GM21723 (cell line): ENCODE measurements around the gene TGM6.

Source experiments
- ATAC-seq: cut with Tn5 transposase; IDR thresholded peaks from one replicate; pipeline ENCODE4 v1.9.1; 2021; ENCODE audit warnings: mild to moderate bottlenecking, moderate library complexity; ENCODE audit not compliant: unreplicated experiment

TGM6 gene

GRCh38 chr20:2451939-2452732 is 71.4 kb downstream of the TGM6 start:
- ATAC-seq, result no peak

GRCh38 chr20:2453792-2454191 is 73.1 kb downstream of the TGM6 start:
- no peak for ATAC-seq

GRCh38 chr20:2455771-2456497 is 75.2 kb downstream of the TGM6 start:
- no peak for ATAC-seq

GRCh38 chr20:2458919-2459499 is 78.3 kb downstream of the TGM6 start:
- no peak for ATAC-seq

- ATAC-seq, result no peak
Observed at GRCh38 chr20:2459981-2460751, 79.5 kb downstream of the TGM6 start.

GRCh38 chr20:2460752-2461424 is 80.2 kb downstream of the TGM6 start:
- no peak for ATAC-seq

- no peak for ATAC-seq
Observed at GRCh38 chr20:2462484-2462883, 81.8 kb downstream of the TGM6 start.

- ATAC-seq, result no peak
Observed at GRCh38 chr20:2463616-2464365, 83.1 kb downstream of the TGM6 start.

- ATAC-seq, result no peak
Observed at GRCh38 chr20:2465100-2465499, 84.4 kb downstream of the TGM6 start.

GRCh38 chr20:2467412-2467811 is 86.7 kb downstream of the TGM6 start:
- ATAC-seq, result no peak

GRCh38 chr20:2468581-2469407 is 88.1 kb downstream of the TGM6 start:
- ATAC-seq, result no peak

GRCh38 chr20:2469991-2470422 is 89.3 kb downstream of the TGM6 start:
- ATAC-seq, result peak; percentile 43

GRCh38 chr20:2470423-2471193 is 89.9 kb downstream of the TGM6 start, which contains the start of gene SNRPB:
TSS of gene SNRPB (minus strand) at chr20:2470789. CDS start at chr20:2470690, 99 bp downstream.
- peak; percentile 97 for ATAC-seq

- no peak for ATAC-seq
Observed at GRCh38 chr20:2473516-2473915, 92.8 kb downstream of the TGM6 start.

GRCh38 chr20:2475850-2476741 is 95.4 kb downstream of the TGM6 start:
- ATAC-seq, result no peak

GRCh38 chr20:2476742-2477615 is 96.3 kb downstream of the TGM6 start:
- no peak for ATAC-seq
